HG03280 (cell line): ENCODE data around the gene NLRP9.
"Not testable (repeated sequence)": the region's sequence is repeated elsewhere in the genome, so short reads cannot be mapped to it uniquely, and the experiment has no call there.

ENCODE experiments used
- ATAC-seq: cut with Tn5 transposase; IDR thresholded peaks from one replicate; pipeline ENCODE4 v1.9.1; 2021; ENCODE audit warnings: mild to moderate bottlenecking, moderate library complexity; ENCODE audit not compliant: unreplicated experiment

The NLRP9 gene

DNA sequence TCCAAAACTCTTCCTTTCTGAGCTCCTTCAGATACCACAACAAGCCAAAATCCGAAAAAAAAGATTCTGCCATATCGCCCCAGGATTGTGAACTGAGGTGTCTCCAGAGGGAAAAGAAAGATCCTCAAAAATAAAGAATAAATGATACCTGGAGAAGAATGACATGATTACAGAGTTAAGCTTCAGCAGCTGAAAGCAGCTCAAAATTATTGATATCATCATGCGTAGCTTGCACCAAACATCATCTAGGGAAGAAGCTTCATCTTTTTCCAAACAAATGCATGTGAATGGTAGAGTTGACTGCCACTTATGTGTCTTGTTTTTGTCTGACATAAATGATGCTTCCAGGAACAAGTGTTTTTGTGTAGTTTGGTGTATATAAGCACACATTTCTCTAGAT, at the start of gene NLRP9:
Gene NLRP9, minus strand, starts transcription at position 101 of the 400 bp plus-strand sequence. Its CDS starts 28 bp downstream, at position 73.
- ATAC-seq: no peak

DNA sequence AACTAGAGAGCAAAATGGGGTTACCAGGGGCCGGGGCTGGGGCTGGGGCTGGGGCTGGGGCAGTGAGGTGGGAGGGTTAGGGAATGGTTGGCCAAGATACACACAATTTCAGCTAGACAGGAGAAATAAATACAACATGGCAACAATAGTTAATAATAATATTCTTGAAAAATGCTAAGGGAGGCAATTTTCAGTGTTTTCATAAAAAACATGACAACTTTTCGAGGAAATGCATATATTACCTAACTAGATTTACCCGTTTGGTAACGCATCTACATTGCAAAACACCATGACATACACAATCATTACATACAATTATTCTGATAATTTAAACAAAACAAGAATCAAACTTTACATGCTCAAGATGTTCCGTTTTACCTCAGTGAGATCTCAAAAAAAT, 42.9 kb upstream of the NLRP9 start:
- ATAC-seq: no peak

- ATAC-seq: no peak
These were observed 40.1 kb upstream of the NLRP9 start for GRCh38 chr19:55778331-55778730.

DNA sequence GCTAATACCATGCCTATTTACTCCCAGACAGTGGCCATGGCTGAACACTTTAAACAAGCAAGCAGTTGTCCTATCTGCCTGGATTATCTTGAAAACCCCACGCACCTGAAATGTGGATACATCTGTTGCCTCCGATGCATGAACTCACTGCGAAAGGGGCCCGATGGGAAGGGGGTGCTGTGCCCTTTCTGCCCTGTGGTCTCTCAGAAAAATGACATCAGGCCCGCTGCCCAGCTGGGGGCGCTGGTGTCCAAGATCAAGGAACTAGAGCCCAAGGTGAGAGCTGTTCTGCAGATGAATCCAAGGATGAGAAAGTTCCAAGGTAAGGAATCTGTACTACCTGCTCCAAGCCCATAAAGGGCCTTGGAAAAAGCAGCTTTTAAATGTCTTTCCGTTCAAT, 39.3 kb upstream of the NLRP9 start:
- ATAC-seq: no peak

DNA sequence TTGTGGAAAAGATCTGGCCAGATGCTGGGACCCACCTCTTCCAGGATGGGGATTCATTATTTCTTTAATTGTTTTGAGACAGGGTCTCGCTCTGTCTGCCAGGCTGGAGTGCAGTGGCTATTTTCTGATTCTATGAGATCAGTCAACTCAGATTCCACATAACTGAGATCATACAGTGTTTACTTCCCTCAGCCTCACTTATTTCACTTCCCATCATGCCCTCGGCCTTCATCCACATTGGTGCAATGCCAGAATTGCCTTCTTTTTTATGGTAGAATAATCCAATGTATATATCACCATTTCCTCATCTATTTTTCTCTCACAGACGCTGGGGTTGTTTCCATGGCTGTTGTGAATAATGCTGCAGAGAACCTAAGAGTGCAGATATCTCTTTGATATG, 31.4 kb upstream of the NLRP9 start:
- ATAC-seq: not testable (repeated sequence)

DNA sequence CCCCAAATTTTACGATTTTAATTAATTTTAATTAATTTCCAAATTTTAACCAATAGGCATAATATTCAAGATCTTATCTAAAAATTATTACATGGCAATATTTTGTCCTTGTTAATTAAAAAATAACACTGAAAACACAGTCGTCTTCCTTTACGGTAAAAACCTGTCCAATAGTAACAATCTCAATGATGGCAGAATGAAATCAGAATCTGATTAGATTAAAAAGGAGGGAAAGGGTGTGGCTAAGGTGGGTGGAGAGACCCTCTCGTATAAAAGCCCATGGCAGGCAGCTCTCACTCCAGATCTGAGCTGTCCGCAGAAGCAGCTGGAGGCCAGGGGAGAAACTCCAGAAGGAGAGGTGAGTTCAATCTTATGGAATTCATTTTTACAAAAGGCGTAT, 30.6 kb upstream of the NLRP9 start, which contains the start of gene RFPL4AL1:
Gene RFPL4AL1, plus strand, starts transcription at position 301 of the 400 bp plus-strand sequence. CDS start 2,687 bp downstream, outside the sequence.
- not testable (repeated sequence) for ATAC-seq

GRCh38 chr19:55766466-55766865, 28.3 kb upstream of the NLRP9 start:
- ATAC-seq: no peak

- not testable (repeated sequence) for ATAC-seq
These were observed 20.6 kb upstream of the NLRP9 start, which contains the start of gene RFPL4A for GRCh38 chr19:55758797-55759196. RFPL4A (plus strand) TSS chr19:55759097; CDS start chr19:55761801, 2,704 bp downstream.

- not testable (repeated sequence) for ATAC-seq
These were observed 18.6 kb upstream of the NLRP9 start for GRCh38 chr19:55756808-55757207.

DNA sequence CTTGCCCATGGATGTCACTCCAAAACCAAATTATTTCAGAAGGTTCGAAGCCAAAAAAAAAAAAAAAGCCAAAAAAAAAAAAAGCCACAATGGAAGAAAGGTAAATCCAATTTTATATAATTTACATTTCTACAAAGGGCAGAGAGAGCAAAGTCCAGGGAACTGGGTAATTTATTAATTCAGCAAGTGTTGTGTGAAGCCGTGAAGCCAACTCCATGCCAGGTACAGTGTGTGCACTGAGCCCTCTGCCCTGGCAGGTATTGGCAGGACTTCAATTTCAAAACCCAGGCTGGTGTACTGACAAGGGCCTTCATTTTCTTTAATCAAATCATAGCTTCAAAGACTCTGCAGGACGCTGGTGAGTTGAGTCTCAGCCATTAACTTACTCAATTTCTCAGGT, 15.2 kb upstream of the NLRP9 start:
- ATAC-seq: no peak

DNA sequence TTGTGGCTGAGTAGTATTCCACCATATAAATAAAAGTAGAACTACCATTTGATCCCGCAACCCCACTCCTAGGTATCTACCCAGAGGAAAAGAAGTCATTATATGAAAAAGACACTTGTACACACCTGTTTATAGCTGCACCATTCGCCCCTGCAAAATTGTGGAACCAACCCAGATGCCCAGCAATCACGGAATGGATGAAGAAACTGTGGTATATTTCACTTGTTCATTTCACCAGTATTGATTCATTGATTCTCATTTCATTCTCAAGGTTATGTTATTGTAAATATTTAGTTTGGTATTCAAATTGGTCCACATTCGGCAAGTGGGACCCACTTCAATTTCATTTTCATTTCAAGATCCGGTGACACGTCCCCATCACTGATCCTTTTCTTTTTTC, 12.5 kb upstream of the NLRP9 start:
- no peak for ATAC-seq

DNA sequence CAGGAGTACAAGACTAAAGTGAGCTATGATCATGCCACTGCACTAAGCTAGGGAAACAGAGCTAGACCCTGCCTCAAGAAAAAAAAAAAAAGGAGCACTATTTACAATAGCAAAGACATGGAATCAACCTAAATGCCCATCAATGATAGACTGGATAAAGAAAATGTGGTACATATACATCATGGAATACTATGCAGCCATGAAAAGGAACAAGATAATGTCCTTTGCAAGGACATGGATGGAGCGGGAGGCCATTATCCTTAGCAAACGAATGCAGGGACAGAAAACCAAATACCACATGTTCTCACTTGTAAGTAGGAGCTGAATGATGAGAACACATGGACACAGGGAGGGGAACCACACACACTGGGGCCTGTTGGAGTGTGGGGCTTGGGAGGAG, 7.8 kb downstream of the NLRP9 start:
- not testable (repeated sequence) for ATAC-seq

- no peak for ATAC-seq
These were observed 14.7 kb downstream of the NLRP9 start for GRCh38 chr19:55723491-55723890.

DNA sequence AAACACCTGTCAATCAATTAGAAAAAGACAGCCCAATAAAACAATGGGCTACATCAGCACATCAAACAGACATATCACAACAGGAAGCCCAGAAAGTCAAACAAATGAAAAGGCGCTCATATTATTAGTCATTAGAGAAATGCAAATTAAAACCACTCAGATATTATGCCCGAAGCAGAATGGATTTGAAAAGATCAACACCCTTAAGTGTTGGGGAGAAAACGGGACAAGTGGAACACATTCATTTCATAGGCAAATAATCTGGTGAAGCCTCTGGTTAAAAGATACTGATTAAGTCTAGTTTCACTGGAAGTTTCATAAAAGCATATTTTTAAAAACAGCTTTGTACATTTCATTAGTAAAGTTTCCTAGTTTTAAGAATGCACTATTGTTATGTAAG, 17.4 kb downstream of the NLRP9 start:
- no peak for ATAC-seq

DNA sequence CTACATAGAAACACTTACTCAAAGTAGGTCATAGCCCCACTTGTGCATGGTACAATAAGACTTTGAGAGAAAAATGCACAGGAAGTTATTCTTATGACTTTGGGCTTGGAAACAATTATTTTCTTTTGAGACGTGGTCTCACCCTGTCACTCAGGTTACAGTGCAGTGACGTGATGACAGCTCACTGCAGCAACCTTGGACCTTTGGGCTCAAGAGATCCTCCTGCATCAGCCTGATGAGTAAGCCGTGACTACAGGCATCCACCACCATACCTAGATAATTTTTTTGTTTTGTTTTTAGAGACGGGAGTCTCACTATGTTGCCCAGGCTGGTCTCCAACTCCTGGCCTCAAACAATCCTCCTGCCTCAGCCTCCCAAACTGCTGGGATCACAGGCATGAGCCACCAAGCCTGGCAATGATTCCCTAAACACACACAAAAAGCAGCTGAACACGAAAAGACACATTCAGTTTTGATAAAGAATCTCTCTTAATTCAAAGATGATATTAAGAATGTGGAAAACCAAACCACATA, 17.9 kb downstream of the NLRP9 start:
- no peak for ATAC-seq

- ATAC-seq: not testable (repeated sequence)
These were observed 20.1 kb downstream of the NLRP9 start for GRCh38 chr19:55717879-55718711.

DNA sequence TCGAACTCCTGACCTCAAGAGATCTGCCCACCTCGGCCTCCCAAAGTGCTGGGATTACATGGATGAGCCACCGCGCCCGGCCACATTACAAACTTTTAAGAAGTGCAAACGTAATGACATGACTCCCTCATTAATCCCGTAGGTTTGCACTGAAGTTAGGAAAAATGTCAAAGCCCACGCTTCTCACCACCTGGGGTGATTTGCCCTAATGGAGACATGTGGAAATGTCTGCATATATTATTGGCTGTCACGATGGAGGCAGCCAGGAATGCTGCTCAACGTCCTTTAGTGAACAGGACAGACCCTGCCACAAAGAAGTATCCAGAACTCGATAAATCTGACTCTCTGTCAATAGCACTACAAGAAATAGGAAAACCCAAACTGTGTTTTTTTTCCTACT, 21.0 kb downstream of the NLRP9 start:
- ATAC-seq: no peak

- no peak for ATAC-seq
These were observed 21.7 kb downstream of the NLRP9 start for GRCh38 chr19:55716531-55716930.

DNA sequence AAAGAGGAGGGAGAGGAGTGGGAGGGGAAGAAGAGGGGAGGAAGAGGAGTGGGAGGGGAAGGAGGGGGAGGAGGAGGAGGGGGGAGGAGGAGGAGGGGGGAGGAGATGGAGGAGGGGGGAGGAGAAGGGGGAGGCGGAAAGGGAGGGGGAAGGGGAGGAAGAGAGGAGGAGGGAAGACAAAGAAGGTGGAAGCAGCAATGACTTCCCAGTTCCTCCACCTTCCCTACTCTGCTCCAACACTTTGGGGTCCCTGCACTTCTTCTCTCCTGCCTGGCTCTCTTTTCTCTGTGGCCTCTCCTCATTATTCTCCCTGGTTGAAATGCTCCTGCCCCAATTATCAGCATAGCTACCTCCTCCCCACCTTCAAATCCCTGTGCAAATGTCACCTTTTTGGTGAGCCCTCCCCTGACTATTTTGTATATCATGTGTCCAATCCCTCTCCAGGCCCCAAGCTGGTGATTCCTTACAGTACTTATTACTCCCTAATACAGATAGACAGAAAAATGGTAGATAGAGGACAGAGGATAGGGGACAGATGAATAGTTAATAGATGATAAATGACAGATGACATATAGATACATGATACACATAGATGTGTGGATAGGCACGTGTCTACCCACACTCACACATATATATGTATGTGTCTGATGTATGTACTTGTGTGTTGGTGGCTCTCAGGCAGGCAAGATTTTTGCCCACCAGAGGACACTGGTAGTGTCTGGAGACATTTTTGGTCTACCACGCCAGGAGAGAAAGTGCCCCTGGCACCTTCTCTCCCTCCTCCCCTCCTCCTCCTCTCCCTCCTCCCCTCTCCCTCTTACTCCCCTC, 25.2 kb downstream of the NLRP9 start:
- ATAC-seq: no peak

DNA sequence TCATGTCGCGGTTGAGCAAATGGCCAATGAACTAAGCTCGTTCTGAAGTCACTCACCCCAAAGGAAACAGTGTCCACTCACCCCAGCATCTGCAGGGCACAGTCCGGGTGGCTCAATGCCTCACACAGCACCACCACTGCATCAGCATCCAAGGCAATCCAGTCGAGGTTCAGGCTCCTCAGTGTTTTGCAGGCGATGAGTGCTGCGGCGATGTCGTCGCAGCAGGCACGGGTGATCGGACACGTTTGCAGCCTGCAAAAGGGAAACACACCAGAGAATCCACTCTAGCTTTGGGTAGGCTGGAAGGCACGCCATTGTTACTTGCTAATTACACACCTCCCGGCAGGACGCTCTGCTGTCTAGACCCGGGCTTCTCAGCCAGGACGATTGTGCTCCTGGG, 26.5 kb downstream of the NLRP9 start:
- ATAC-seq: no peak

- ATAC-seq: no peak
These were observed 32.2 kb downstream of the NLRP9 start for GRCh38 chr19:55705972-55706371.
